Adrenal gland (tissue), 5 donors: Measurements from ENCODE around the gene FGFR3.
A peak's percentile ranks its signal among the peaks of the same experiment; 100 is the strongest.

Experiments used
- CTCF ChIP-seq, 6 experiments: fragments of 450-650 bp in 4 of 6; fragments of 200-600 bp in 2 of 6; sonication (generic) in 1 of 6; IDR thresholded peaks; 1 replicate in 5 of 6; 2 replicates in 1 of 6; pipeline versions ENCODE4 v1.5.1 to v1.8.0; 2016 to 2021; ENCODE audit warnings: antibody characterized with exemption in 6 of 6, mild to moderate bottlenecking in 2 of 6, moderate library complexity in 1 of 6
- POLR2A ChIP-seq, 2 donors: fragments of 450-650 bp; IDR thresholded peaks; one replicate each; pipeline ENCODE4 v1.6.1; 2017; ENCODE audit warnings: antibody characterized with exemption in 2 of 2, mild to moderate bottlenecking in 2 of 2, moderate library complexity in 1 of 2
- donor health status: DM: no; HTN: no; CAD: no.

- peak in 2 of 6 experiments; percentile 11 to 28 for TF ChIP-seq CTCF (IDR thresholded peaks at IDR 0.05)
- TF ChIP-seq POLR2A (IDR thresholded peaks at IDR 0.05) = no peak
Measured at GRCh38 chr4:1763550-1764080, 29.5 kb upstream of the FGFR3 start.
